ENCODE results near the gene TYMP. TPM values are rescaled to one million over a fixed set of nuclear protein-coding genes. Genes with fewer than 3 reads are reported as not detected.

Gene TYMP
- total and polyA plus RNA-seq, 10 of the 15 experiments (the other 5 are each of a cell fraction or from before 2014, with no cell fraction given) = 0.42 to 57.8 (median 24.6) TPM

- TF ChIP-seq ZBTB4 (CRISPR knock-in tag; IDR thresholded peaks at IDR 0.05) (no peak), ATF3 (IDR thresholded peaks at IDR 0.05; ENCODE audit: borderline replicate concordance, extremely low read depth, low read depth, low read length) (no peak), PBX3 (IDR thresholded peaks at IDR 0.05; ENCODE audit: insufficient replicate concordance, low read depth, low read length) (no peak), E2F8 (IDR thresholded peaks at IDR 0.05; ENCODE audit: low read depth, partially characterized antibody) (no peak)
Measured at GRCh38 chr22:50556703-50557102, 26.9 kb upstream of the TYMP start (continued).
